ENCODE measurements around the gene RERE. TPM values are rescaled to one million over a fixed set of nuclear protein-coding genes. Genes with fewer than 3 reads are reported as not detected.

RERE gene
- total RNA-seq, 1 experiment from 2014 or later: 40.6 TPM

GRCh38 chr1:8822373-8823294 is 5.2 kb upstream of the RERE start:
- Histone ChIP-seq H3K27ac (ENCODE audit: low read depth, low read length) (peak overlapping the region; percentile 22; the same call in 1 of the 2 replicates), H3K79me2 (ENCODE audit: insufficient read depth, low read length) (no peaks in the 10 kb centered on the region), H3K36me3 (ENCODE audit: control insufficient read depth in 1 of 2, insufficient read depth in 2 of 2, low read length in 2 of 2) (no peaks in the 10 kb centered on the region), H3K4me2 (ENCODE audit: low read length) (peak overlapping the region; percentile 48), H3K27me3 (ENCODE audit: insufficient read depth, low read length) (no peaks in the 10 kb centered on the region), H4K20me1 (ENCODE audit: insufficient read depth) (no peaks in the 10 kb centered on the region), H3K4me1 (ENCODE audit: control insufficient read depth in 1 of 2, insufficient read depth in 2 of 2, low read length in 2 of 2) (peaks cover 25 to 40% of the 10 kb centered on the region in 2 experiments), H3K4me3 (replicated peaks in 1 of 2; ENCODE audit: low read depth in 1 of 2, low read length in 2 of 2) (no peak overlapping the region), H3K9me2 (ENCODE audit: insufficient read depth) (no peaks in the 10 kb centered on the region), H3K9ac (ENCODE audit: low read length) (no peak overlapping the region), H3K9me3 (ENCODE audit: control insufficient read depth in 1 of 2, insufficient read depth in 1 of 2, low read depth in 1 of 2, low read length in 2 of 2) (no peaks in the 10 kb centered on the region), H2AFZ (ENCODE audit: low read depth, low read length, poor library complexity, severe bottlenecking) (peak overlapping the region; percentile 67)
- intact Hi-C loops (cut with micrococcal nuclease): no loop called here
- ChIA-PET POLR2A (no interaction called here), RAD21 (ENCODE audit: low non-redundant PET in 1 of 2, low total read pairs in 2 of 2, uncharacterized antibody in 2 of 2, unreplicated experiment in 2 of 2) (no interaction called here), CTCF (interaction anchor here (3.6 kb wide), 1 partner anchor 27 kb away, joined by 22 read pairs; no protein-coding TSS in a partner anchor)
- peak; percentile 37 for DNase-seq (ENCODE audit: low read depth, low spot score)
- no TSS peak for BruUV-seq (replicated peaks)
- ATAC-seq: peak; percentile 21; the same call in 1 of the 2 replicates
- TF ChIP-seq EZH2 (IDR thresholded peaks at IDR 0.05) (no peak), CEBPB (IDR thresholded peaks at IDR 0.05; ENCODE audit: low read depth) (peak; percentile 49; the same call in 1 of the 2 replicates), EGR1 (IDR thresholded peaks at IDR 0.05; ENCODE audit: low read depth) (no peak), ZBTB33 (IDR thresholded peaks at IDR 0.05; ENCODE audit: extremely low read depth, insufficient replicate concordance, low read length) (no peak), ZFX (IDR thresholded peaks at IDR 0.05) (no peak), JUND (IDR thresholded peaks at IDR 0.05) (no peak), POLR2AphosphoS5 (IDR thresholded peaks at IDR 0.05; ENCODE audit: low read depth, low read length) (peak; percentile 22; the same call in 1 of the 2 replicates), FOSL1 (IDR thresholded peaks at IDR 0.05; ENCODE audit: low read depth) (no peak), CTCF (IDR thresholded peaks at IDR 0.05 in 2 of 3, conservative IDR thresholded peaks at IDR 0.05 in 1 of 3; ENCODE audit: borderline replicate concordance in 1 of 3, insufficient read depth in 1 of 3, low read depth in 2 of 3, low read length in 2 of 3) (no peak), CBX3 (IDR thresholded peaks at IDR 0.05; ENCODE audit: low read depth) (no peak), SRF (IDR thresholded peaks at IDR 0.05; ENCODE audit: low read depth) (no peak), TCF7L2 (IDR thresholded peaks at IDR 0.05; ENCODE audit: borderline replicate concordance, extremely low read depth, insufficient read depth, insufficient read length) (no peak), SP1 (IDR thresholded peaks at IDR 0.05; ENCODE audit: low read depth) (peak; percentile 37; the same call in 1 of the 2 replicates), RAD21 (IDR thresholded peaks at IDR 0.05; ENCODE audit: low read depth) (no peak), EZH2phosphoT487 (IDR thresholded peaks at IDR 0.05; ENCODE audit: borderline replicate concordance) (no peak), ZNF274 (IDR thresholded peaks at IDR 0.05; ENCODE audit: low read depth, low read length) (no peak)
- TF ChIP-seq, protein P1, sequence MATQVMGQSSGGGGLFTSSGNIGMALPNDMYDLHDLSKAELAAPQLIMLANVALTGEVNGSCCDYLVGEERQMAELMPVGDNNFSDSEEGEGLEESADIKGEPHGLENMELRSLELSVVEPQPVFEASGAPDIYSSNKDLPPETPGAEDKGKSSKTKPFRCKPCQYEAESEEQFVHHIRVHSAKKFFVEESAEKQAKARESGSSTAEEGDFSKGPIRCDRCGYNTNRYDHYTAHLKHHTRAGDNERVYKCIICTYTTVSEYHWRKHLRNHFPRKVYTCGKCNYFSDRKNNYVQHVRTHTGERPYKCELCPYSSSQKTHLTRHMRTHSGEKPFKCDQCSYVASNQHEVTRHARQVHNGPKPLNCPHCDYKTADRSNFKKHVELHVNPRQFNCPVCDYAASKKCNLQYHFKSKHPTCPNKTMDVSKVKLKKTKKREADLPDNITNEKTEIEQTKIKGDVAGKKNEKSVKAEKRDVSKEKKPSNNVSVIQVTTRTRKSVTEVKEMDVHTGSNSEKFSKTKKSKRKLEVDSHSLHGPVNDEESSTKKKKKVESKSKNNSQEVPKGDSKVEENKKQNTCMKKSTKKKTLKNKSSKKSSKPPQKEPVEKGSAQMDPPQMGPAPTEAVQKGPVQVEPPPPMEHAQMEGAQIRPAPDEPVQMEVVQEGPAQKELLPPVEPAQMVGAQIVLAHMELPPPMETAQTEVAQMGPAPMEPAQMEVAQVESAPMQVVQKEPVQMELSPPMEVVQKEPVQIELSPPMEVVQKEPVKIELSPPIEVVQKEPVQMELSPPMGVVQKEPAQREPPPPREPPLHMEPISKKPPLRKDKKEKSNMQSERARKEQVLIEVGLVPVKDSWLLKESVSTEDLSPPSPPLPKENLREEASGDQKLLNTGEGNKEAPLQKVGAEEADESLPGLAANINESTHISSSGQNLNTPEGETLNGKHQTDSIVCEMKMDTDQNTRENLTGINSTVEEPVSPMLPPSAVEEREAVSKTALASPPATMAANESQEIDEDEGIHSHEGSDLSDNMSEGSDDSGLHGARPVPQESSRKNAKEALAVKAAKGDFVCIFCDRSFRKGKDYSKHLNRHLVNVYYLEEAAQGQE (IDR thresholded peaks at IDR 0.05; ENCODE audit: low read depth): no peak
- TF ChIP-seq, protein P2, sequence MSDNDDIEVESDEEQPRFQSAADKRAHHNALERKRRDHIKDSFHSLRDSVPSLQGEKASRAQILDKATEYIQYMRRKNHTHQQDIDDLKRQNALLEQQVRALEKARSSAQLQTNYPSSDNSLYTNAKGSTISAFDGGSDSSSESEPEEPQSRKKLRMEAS (IDR thresholded peaks at IDR 0.05): peak; percentile 27; the same call in 1 of the 2 replicates
